ENCODE data around the gene MTCH1. TPM values are rescaled to one million over a fixed set of nuclear protein-coding genes. Genes with fewer than 3 reads are reported as not detected.

Gene MTCH1
- total and polyA plus RNA-seq, 2 donors (not counting 1 experiment from before 2014, with no cell fraction given): 91.7 to 150 TPM

- ATAC-seq (ENCODE audit: low read depth) (no peak), DNase-seq (no peak)
Observed at GRCh38 chr6:36929152-36929551, 56.8 kb downstream of the MTCH1 start.

GRCh38 chr6:36928547-36928918 lies 57.5 kb downstream of the MTCH1 start:
- CTCF ChIA-PET: interaction anchor here (0.5 kb wide), 1 partner anchor 281 kb away, joined by 3 read pairs; no protein-coding TSS in a partner anchor
- TF ChIP-seq EZH2 (IDR thresholded peaks at IDR 0.05; ENCODE audit: borderline replicate concordance, insufficient read depth, low read depth, low read length, poor library complexity, severe bottlenecking): no peak
- TF ChIP-seq CTCF (IDR thresholded peaks at IDR 0.05): no peak
- no peak for DNase-seq
- Histone ChIP-seq H3K27ac (ENCODE audit: low read length in 2 of 2) (no peak overlapping the region), H3K9ac (ENCODE audit: low read length) (no peak overlapping the region), H3K79me2 (ENCODE audit: control insufficient read depth, insufficient read depth, low read length) (no peaks in the 10 kb centered on the region), H3K27me3 (replicated peaks in 1 of 4; ENCODE audit: control extremely low read depth in 1 of 4, control insufficient read depth in 3 of 4, insufficient read depth in 4 of 4, low read length in 3 of 4) (no peaks in the 10 kb centered on the region), H3K4me3 (ENCODE audit: control extremely low read depth in 1 of 5, extremely low read depth in 1 of 5, insufficient read depth in 1 of 5, low read depth in 2 of 5, low read length in 4 of 5) (no peak overlapping the region), H2AFZ (ENCODE audit: insufficient read depth, low read depth, low read length, poor library complexity, severe bottlenecking) (no peak overlapping the region), H3K4me1 (ENCODE audit: control insufficient read depth in 2 of 2, insufficient read depth in 2 of 2, low read length in 2 of 2) (no peaks in the 10 kb centered on the region), H3K9me3 (ENCODE audit: control extremely low read depth in 1 of 3, control insufficient read depth in 2 of 3, insufficient read depth in 1 of 3, low read length in 2 of 3) (no peaks in the 10 kb centered on the region), H3K4me2 (replicated peaks; ENCODE audit: low read depth, low read length, poor library complexity, severe bottlenecking) (no peak overlapping the region), H4K20me1 (ENCODE audit: control insufficient read depth, insufficient read depth, low read length, poor library complexity, severe bottlenecking) (no peaks in the 10 kb centered on the region), H3K36me3 (replicated peaks in 1 of 2; ENCODE audit: control extremely low read depth in 1 of 2, control insufficient read depth in 1 of 2, extremely low read depth in 1 of 2, insufficient read depth in 2 of 2, low read length in 1 of 2) (peaks cover 0 to 19% of the 10 kb centered on the region in 2 experiments)
- no peaks in the 10 kb centered on the region for H3K9me3 Mint-ChIP-seq (ENCODE audit: insufficient read depth)
- H3K27me3 Mint-ChIP-seq: no peaks in the 10 kb centered on the region
- H3K27ac Mint-ChIP-seq: no peak overlapping the region
- H3K4me3 Mint-ChIP-seq: no peak overlapping the region
- no peak for ATAC-seq (ENCODE audit: low read depth)
- 92% methylated on average over 7 of the region's 7 CpGs for WGBS (ENCODE audit: insufficient coverage)
- POLR2A ChIA-PET: no interaction called here
- H3K4me1 Mint-ChIP-seq: peaks cover 5% of the 10 kb centered on the region
- intact Hi-C loops (cut with micrococcal nuclease): no loop called here

More at GRCh38 chr6:36929152-36929551, 56.8 kb downstream of the MTCH1 start:
- no peaks in the 10 kb centered on the region for H3K79me2 ChIP-seq (ENCODE audit: control insufficient read depth, insufficient read depth, low read length)
- no peak overlapping the region for H2AFZ ChIP-seq (ENCODE audit: insufficient read depth, low read depth, low read length, poor library complexity, severe bottlenecking)
- H4K20me1 ChIP-seq (ENCODE audit: control insufficient read depth, insufficient read depth, low read length, poor library complexity, severe bottlenecking): no peaks in the 10 kb centered on the region
- H3K27ac Mint-ChIP-seq: no peak overlapping the region
- no peaks in the 10 kb centered on the region for H3K9me3 Mint-ChIP-seq (ENCODE audit: insufficient read depth)
- no peaks in the 10 kb centered on the region for H3K27me3 ChIP-seq (replicated peaks in 1 of 4; ENCODE audit: control extremely low read depth in 1 of 4, control insufficient read depth in 3 of 4, insufficient read depth in 4 of 4, low read length in 3 of 4)
- no peak overlapping the region for H3K4me3 ChIP-seq (ENCODE audit: control extremely low read depth in 1 of 5, extremely low read depth in 1 of 5, insufficient read depth in 1 of 5, low read depth in 2 of 5, low read length in 4 of 5)
- peaks cover 5% of the 10 kb centered on the region for H3K4me1 Mint-ChIP-seq
- peaks cover 0 to 13% of the 10 kb centered on the region in 2 experiments for H3K36me3 ChIP-seq (replicated peaks in 1 of 2; ENCODE audit: control extremely low read depth in 1 of 2, control insufficient read depth in 1 of 2, extremely low read depth in 1 of 2, insufficient read depth in 2 of 2, low read length in 1 of 2)
- H3K27ac ChIP-seq (ENCODE audit: low read length in 2 of 2): no peak overlapping the region
- POLR2A ChIA-PET: no interaction called here
- no peak overlapping the region for H3K9ac ChIP-seq (ENCODE audit: low read length)
- no peak overlapping the region for H3K4me2 ChIP-seq (replicated peaks; ENCODE audit: low read depth, low read length, poor library complexity, severe bottlenecking)
- no peaks in the 10 kb centered on the region for H3K27me3 Mint-ChIP-seq
- H3K9me3 ChIP-seq (ENCODE audit: control extremely low read depth in 1 of 3, control insufficient read depth in 2 of 3, insufficient read depth in 1 of 3, low read length in 2 of 3): no peaks in the 10 kb centered on the region
- H3K4me1 ChIP-seq (ENCODE audit: control insufficient read depth in 2 of 2, insufficient read depth in 2 of 2, low read length in 2 of 2): no peaks in the 10 kb centered on the region
- TF ChIP-seq CTCF (IDR thresholded peaks at IDR 0.05): no peak
- no peak for TF ChIP-seq EZH2 (IDR thresholded peaks at IDR 0.05; ENCODE audit: borderline replicate concordance, insufficient read depth, low read depth, low read length, poor library complexity, severe bottlenecking)
- 98% methylated on average over 8 of the region's 10 CpGs for WGBS (ENCODE audit: insufficient coverage)
- CTCF ChIA-PET: no interaction called here
- intact Hi-C loops (cut with micrococcal nuclease): no loop called here
- H3K4me3 Mint-ChIP-seq: no peak overlapping the region
